COLO829 (cell line): Measurements from ENCODE around the gene MRGPRE.

ENCODE experiments used
- DNase-seq: peaks from one replicate; pipeline ENCODE4 v3.0.0; 2012; ENCODE audit warnings: low spot score

Gene MRGPRE

DNA sequence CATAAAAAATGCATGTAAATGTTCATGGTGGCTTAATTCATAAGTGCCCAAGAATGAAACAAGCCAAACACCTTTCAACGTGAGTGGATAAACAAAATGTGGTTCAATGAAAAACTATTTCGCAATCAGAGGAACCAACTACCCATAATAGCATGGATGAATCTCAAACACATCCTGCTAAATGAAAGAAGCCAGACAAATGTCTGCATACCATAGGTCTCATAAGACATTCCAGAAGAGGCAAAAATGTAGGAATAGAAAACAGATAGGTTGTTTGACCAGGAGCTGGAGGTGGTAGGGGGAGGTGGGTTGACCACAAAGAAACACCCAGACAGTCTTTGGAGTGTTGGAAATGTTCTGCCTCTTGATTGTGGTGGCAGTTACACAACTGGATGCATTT is 53.9 kb downstream of the MRGPRE start:
- no peak for DNase-seq

DNA sequence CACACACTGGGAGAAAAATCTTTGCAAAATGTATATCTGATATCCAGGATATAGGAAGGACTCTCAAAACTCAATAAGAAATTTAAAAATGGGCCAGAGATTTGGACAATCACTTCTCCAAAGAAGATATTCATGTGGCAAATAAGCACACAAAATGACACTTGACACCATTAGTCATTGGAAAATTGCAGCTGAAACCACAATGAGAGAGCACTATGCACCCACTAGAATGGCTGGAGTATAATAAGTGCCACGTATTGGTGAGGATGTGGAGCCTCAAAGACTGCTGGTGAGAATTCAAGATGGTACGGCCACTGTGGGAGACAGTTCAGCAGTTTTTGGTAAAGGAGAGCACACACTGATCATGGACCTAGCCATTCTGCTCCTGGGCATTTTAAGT is 54.3 kb downstream of the MRGPRE start:
- DNase-seq: no peak
